HG02943 (cell line): ENCODE measurements around the gene RNF227.
"Not testable (repeated sequence)": the region's sequence is repeated elsewhere in the genome, so short reads cannot be mapped to it uniquely, and the experiment has no call there.

ENCODE experiments used
- ATAC-seq: cut with Tn5 transposase; IDR thresholded peaks from one replicate; pipeline ENCODE4 v1.9.1; 2021; ENCODE audit warnings: mild to moderate bottlenecking, low read depth, moderate library complexity; ENCODE audit not compliant: unreplicated experiment

The RNF227 gene

DNA sequence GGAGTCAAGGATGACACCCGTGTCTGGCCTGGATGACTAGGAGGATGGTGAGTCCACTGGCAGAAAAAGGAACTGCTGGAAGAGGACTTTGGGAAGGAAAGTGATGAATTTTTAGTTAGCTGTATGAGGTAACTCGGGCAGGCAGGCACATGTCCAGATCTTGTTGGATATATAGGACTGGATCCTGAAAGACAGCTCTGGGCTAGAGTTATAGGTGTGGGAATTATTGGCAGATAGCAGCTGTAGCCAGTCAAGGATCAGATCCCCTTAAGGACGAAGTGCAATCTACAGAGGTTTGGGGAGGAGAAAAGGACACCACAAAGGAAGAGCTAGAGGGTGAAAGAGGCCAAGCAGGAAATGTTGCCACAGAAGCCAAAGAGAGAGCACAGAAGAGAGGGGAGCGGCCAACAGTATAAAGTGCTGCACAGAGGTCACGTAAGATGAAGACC is 48.2 kb downstream of the RNF227 start:
- no peak for ATAC-seq

DNA sequence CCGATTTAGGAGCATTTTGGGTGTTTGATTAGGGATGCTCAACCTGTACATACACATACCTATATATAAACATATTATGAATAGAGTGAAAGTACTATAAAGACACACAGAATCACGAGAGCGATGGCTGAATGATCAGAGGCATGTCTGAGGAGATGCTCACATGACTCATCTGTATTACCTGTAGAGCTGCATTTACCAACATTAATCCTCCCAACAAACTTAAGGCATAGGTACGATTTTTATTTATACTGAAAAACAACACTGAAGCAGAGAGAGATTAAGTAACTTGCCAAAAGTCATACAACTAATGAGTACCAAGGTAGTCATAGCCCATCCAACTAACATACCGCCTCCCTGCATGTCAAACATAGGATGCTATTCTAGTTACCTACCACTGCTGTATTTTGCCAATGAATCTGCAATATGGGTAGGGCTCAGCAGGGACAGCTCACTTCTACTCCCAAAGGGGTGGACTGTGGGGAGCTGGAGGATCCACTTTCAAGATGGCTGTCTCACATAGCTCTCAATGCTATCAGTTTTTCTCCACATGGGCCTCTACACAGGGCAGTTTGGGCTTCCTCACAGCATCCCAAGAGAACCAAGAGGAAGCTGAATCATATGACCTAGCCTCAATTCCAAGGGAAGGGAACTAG is 51.0 kb downstream of the RNF227 start:
- no peak for ATAC-seq

DNA sequence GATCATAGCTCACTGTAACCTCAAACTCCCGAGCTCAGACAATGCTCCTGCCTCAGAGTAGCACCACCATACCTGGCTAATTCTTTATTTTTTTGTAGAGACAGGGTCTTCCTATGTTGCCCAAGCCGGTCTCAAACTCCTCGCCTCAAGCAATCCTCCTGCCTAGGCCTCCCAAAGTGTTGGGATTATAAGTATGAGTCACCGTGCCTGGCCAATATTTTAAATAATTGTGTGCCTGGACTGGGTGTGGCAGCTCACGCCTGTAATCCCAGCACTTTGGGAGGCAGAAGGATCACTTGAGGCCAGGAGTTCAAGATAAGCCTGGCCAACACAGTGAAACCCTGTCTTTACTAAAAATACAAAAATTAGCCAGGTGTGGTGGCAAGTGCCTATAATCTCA is 51.7 kb downstream of the RNF227 start:
- not testable (repeated sequence) for ATAC-seq
